Astrocyte (in vitro differentiated cells and primary cell): Measurements from ENCODE around the gene CELA2B.

Experiments used
- EZH2 ChIP-seq: IDR thresholded peaks from 2 replicates; pipeline ENCODE4 v1.6.1; 2012; ENCODE audit warnings: mild to moderate bottlenecking, low read length, inconsistent platforms; ENCODE audit not compliant: insufficient read depth
- TF ChIP-seq, protein P1 (sequence below): IDR thresholded peaks from 2 replicates; pipeline ENCODE4 v1.5.1; 2011; ENCODE audit warnings: low read depth, mild to moderate bottlenecking, inconsistent platforms, low read length, moderate library complexity; ENCODE audit not compliant: insufficient read depth

DNA sequence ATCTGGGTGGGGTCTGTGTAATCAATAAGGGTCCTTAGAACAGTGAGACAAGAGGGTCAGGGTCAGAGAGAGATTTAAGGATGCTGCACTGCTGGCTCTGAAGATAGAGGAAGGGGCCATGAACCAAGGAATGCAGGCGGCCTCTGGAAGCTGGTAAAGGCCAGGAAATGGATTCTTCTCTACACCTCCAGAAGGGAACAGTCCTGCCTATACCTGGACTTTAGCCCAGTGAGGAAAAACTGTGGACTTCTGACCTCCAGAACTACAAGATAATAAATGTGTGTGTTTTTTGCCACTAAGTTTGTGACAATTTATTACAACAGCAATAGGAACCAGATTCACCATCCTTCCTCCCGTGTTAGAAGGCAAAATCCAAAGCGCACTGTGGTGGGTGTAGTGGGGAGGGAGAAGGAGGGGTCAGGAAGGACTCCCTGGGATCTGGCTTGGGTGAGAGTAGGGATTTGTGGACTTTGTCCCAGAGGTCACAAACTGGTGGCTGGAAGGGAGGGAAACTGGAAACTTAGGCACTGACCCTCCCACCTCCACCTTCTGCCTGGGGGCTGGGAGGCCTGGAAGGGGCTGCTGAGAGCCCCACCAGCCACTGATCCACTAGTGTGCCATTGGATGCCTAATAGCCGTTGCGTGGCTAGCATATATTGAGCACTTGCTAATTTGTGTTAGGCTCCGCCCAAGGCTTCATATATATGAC, 24.7 kb upstream of the CELA2B start:
- TF ChIP-seq, protein P1, sequence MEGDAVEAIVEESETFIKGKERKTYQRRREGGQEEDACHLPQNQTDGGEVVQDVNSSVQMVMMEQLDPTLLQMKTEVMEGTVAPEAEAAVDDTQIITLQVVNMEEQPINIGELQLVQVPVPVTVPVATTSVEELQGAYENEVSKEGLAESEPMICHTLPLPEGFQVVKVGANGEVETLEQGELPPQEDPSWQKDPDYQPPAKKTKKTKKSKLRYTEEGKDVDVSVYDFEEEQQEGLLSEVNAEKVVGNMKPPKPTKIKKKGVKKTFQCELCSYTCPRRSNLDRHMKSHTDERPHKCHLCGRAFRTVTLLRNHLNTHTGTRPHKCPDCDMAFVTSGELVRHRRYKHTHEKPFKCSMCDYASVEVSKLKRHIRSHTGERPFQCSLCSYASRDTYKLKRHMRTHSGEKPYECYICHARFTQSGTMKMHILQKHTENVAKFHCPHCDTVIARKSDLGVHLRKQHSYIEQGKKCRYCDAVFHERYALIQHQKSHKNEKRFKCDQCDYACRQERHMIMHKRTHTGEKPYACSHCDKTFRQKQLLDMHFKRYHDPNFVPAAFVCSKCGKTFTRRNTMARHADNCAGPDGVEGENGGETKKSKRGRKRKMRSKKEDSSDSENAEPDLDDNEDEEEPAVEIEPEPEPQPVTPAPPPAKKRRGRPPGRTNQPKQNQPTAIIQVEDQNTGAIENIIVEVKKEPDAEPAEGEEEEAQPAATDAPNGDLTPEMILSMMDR, result no peak
- TF ChIP-seq EZH2, result no peak
